H1 (cell line): ENCODE measurements around the gene ANKRD40. TPM values are rescaled to one million over a fixed set of nuclear protein-coding genes. Genes with fewer than 3 reads are reported as not detected.

Experiments
- CTCF ChIA-PET: fragments of 300-600 bp; sonication (Branson Sonifier 250); formaldehyde crosslinking; loops from one replicate; lab custom pipeline; 2021; ENCODE audit not compliant: partially characterized antibody; lab: Charles Lee
- POLR2A ChIA-PET: fragments of 300-600 bp; sonication (Branson Sonifier 250); formaldehyde crosslinking; loops from one replicate; lab custom pipeline; 2021; ENCODE audit warnings: inconsistent platforms; ENCODE audit not compliant: partially characterized antibody; lab: Charles Lee
- DNase-seq, 2 experiments: peaks; one replicate each; pipeline versions ENCODE4 v3.0.0 to v3.0.0-alpha.2; 2010 to 2022; ENCODE audit warnings: low spot score in 2 of 2, low read depth in 1 of 2, mixed read lengths in 1 of 2
- FAIRE-seq: peaks from 2 replicates; lab custom pipeline; 2011; peaks lifted over from hg19 to GRCh38; lab: Jason Lieb, UNC
- H2AFZ ChIP-seq: 2 replicates; pipeline ENCODE4 v1.8.1; 2012; ENCODE audit warnings: low read length, inconsistent platforms
- H2AK5ac ChIP-seq: 2 replicates; pipeline ENCODE4 v1.6.1; 2013; ENCODE audit warnings: low read depth, low read length
- H2BK120ac ChIP-seq: replicated peaks from 2 replicates; pipeline ENCODE3; 2013; ENCODE audit warnings: low read depth, low read length, inconsistent platforms
- H2BK12ac ChIP-seq: 2 replicates; pipeline ENCODE4 v1.6.1; 2013; ENCODE audit warnings: low read depth, low read length
- H2BK15ac ChIP-seq: 2 replicates; pipeline ENCODE4 v1.6.1; 2013; ENCODE audit warnings: low read length
- H2BK20ac ChIP-seq: 2 replicates; pipeline ENCODE4 v1.6.1; 2013; ENCODE audit warnings: low read length
- H2BK5ac ChIP-seq: 2 replicates; pipeline ENCODE4 v1.6.1; 2013; ENCODE audit warnings: low read depth, low read length
- H3K14ac ChIP-seq: 2 replicates; pipeline ENCODE4 v1.6.1; 2013; ENCODE audit warnings: inconsistent platforms; ENCODE audit not compliant: insufficient read length
- H3K18ac ChIP-seq: 2 replicates; pipeline ENCODE4 v1.6.1; 2013; ENCODE audit warnings: low read length; ENCODE audit errors: extremely low read depth
- H3K23ac ChIP-seq: 2 replicates; pipeline ENCODE4 v1.6.1; 2013; ENCODE audit warnings: inconsistent platforms; ENCODE audit not compliant: insufficient read length
- H3K23me2 ChIP-seq: 2 replicates; pipeline ENCODE4 v1.6.1; 2013; ENCODE audit warnings: low read depth, low read length
- H3K27ac ChIP-seq: 2 replicates; pipeline ENCODE4 v1.6.1; 2011; ENCODE audit warnings: low read depth, low read length, inconsistent platforms
- H3K27me3 ChIP-seq, 4 experiments: replicated peaks in 1 of 4; 1 replicate in 1 of 4; 2 replicates in 3 of 4; pipeline versions ENCODE4 v1.6.1 to v1.8.1; 2011 to 2013; ENCODE audit warnings: low read length in 3 of 4, mild to moderate bottlenecking in 3 of 4, inconsistent platforms in 2 of 4, mixed read lengths in 2 of 4, moderate library complexity in 1 of 4; ENCODE audit not compliant: control insufficient read depth in 3 of 4, insufficient read depth in 3 of 4; ENCODE audit errors: extremely low read depth in 1 of 4
- H3K36me3 ChIP-seq, 4 experiments: 2 replicates each; pipeline versions ENCODE4 v1.6.1 to v1.8.1; 2011 to 2013; ENCODE audit warnings: mild to moderate bottlenecking in 4 of 4, low read length in 3 of 4, moderate library complexity in 2 of 4, control low read depth in 1 of 4, inconsistent platforms in 1 of 4; ENCODE audit not compliant: insufficient read depth in 4 of 4, control insufficient read depth in 2 of 4
- H3K4ac ChIP-seq: replicated peaks from 2 replicates; pipeline ENCODE3; 2013; ENCODE audit warnings: low read length, low read depth, mixed read lengths, inconsistent platforms; ENCODE audit not compliant: insufficient read length
- H3K4me1 ChIP-seq, 4 experiments: replicated peaks in 1 of 4; 1 replicate in 1 of 4; 2 replicates in 3 of 4; pipeline versions ENCODE4 v1.6.1 to v1.8.1; 2011 to 2013; ENCODE audit warnings: low read length in 3 of 4, inconsistent platforms in 2 of 4, mixed read lengths in 1 of 4; ENCODE audit not compliant: insufficient read depth in 4 of 4, control insufficient read depth in 3 of 4
- H3K4me2 ChIP-seq, 2 experiments: 2 replicates each; pipeline versions ENCODE4 v1.6.1 to v1.8.1; 2011 to 2013; ENCODE audit warnings: low read depth in 2 of 2, low read length in 2 of 2, control low read depth in 1 of 2, inconsistent platforms in 1 of 2, mild to moderate bottlenecking in 1 of 2; ENCODE audit not compliant: insufficient read depth in 1 of 2
- H3K4me3 ChIP-seq, 4 experiments: fragments of 200-600, 300-600 bp in 1 of 4; sonication (generic), shearing (Covaris generic), sonication (Bioruptor Twin) in 1 of 4; 2 replicates each; pipeline versions ENCODE4 v1.5.1 to v1.8.1; 2011 to 2016; ENCODE audit warnings: low read length in 4 of 4, low read depth in 3 of 4, control low read depth in 2 of 4, inconsistent platforms in 2 of 4, mild to moderate bottlenecking in 2 of 4, mixed read lengths in 1 of 4, moderate library complexity in 1 of 4; ENCODE audit not compliant: insufficient read depth in 2 of 4; ENCODE audit errors: extremely low read depth in 1 of 4
- H3K56ac ChIP-seq: replicated peaks from 2 replicates; pipeline ENCODE3; 2013; ENCODE audit warnings: low read depth, mild to moderate bottlenecking, mixed read lengths, low read length, inconsistent platforms; ENCODE audit not compliant: insufficient read length
- H3K79me1 ChIP-seq: 2 replicates; pipeline ENCODE4 v1.6.1; 2013; ENCODE audit warnings: low read depth, low read length, control low read depth
- H3K79me2 ChIP-seq, 2 experiments: 2 replicates each; pipeline versions ENCODE4 v1.6.1 to v1.8.1; 2012 to 2013; ENCODE audit warnings: low read length in 2 of 2, mild to moderate bottlenecking in 2 of 2, inconsistent platforms in 1 of 2; ENCODE audit not compliant: insufficient read depth in 2 of 2, control insufficient read depth in 1 of 2
- H3K9ac ChIP-seq, 4 experiments: replicated peaks in 1 of 4; 1 replicate in 1 of 4; 2 replicates in 3 of 4; pipeline versions ENCODE4 v1.6.1 to v1.8.1; 2011 to 2013; ENCODE audit warnings: low read depth in 3 of 4, low read length in 3 of 4, control low read depth in 2 of 4, mild to moderate bottlenecking in 2 of 4, moderate library complexity in 2 of 4, inconsistent platforms in 1 of 4; ENCODE audit errors: extremely low read depth in 1 of 4
- H3K9me3 ChIP-seq, 2 experiments: 2 replicates each; pipeline versions ENCODE4 v1.6.1 to v1.8.1; 2012 to 2013; ENCODE audit warnings: mild to moderate bottlenecking in 2 of 2, moderate library complexity in 2 of 2, control low read depth in 1 of 2, inconsistent platforms in 1 of 2, low read depth in 1 of 2, low read length in 1 of 2, mixed read lengths in 1 of 2; ENCODE audit not compliant: insufficient read depth in 2 of 2
- H4K20me1 ChIP-seq, 2 experiments: replicated peaks in 1 of 2; 2 replicates each; pipeline versions ENCODE3 to v1.8.1; 2011 to 2013; ENCODE audit warnings: inconsistent platforms in 2 of 2, low read length in 2 of 2, mild to moderate bottlenecking in 1 of 2; ENCODE audit not compliant: insufficient read depth in 2 of 2, control insufficient read depth in 1 of 2
- H4K5ac ChIP-seq: 2 replicates; pipeline ENCODE4 v1.6.1; 2013; ENCODE audit warnings: low read length, low read depth, mixed read lengths, inconsistent platforms; ENCODE audit not compliant: insufficient read length
- H4K8ac ChIP-seq: 2 replicates; pipeline ENCODE4 v1.8.0; 2013; ENCODE audit warnings: mild to moderate bottlenecking, moderate library complexity, low read length, inconsistent platforms; ENCODE audit not compliant: insufficient read depth; ENCODE audit errors: extremely low read depth
- H4K91ac ChIP-seq: replicated peaks from 2 replicates; pipeline ENCODE3; 2013; ENCODE audit warnings: low read length, mixed read lengths, inconsistent platforms; ENCODE audit not compliant: insufficient read length
- BCL11A ChIP-seq, 2 experiments: IDR thresholded peaks; one replicate each; pipeline ENCODE4 v1.6.1; 2011; ENCODE audit warnings: low read depth in 2 of 2, low read length in 2 of 2, mild to moderate bottlenecking in 2 of 2
- JUND ChIP-seq: IDR thresholded peaks from 2 replicates; pipeline ENCODE4 v1.6.1; 2011; ENCODE audit warnings: mild to moderate bottlenecking, improper control_type of control experiment, low read length
- POLR2A ChIP-seq, 2 experiments: IDR thresholded peaks; 1 replicate in 1 of 2; 2 replicates in 1 of 2; pipeline ENCODE4 v1.6.1; 2011; ENCODE audit warnings: low read depth in 2 of 2, low read length in 2 of 2, mild to moderate bottlenecking in 2 of 2; ENCODE audit errors: control extremely low read depth in 1 of 2
- YY1 ChIP-seq: IDR thresholded peaks from 2 replicates; pipeline ENCODE4 v1.6.1; 2011; ENCODE audit warnings: low read depth, mild to moderate bottlenecking, low read length
- WGBS, 2 experiments: shearing (Covaris generic) in 1 of 2; methylation state at CpG; one replicate each; pipeline versions ENCODE4 v1.1.6 to v1.1.7; 2013 to 2015; ENCODE audit warnings: low lambda C conversion rate in 2 of 2, mixed read lengths in 2 of 2, inconsistent platforms in 1 of 2, low coverage in 1 of 2, missing lambda C conversion rate in 1 of 2; ENCODE audit not compliant: insufficient replicate concordance in 2 of 2, insufficient coverage in 1 of 2, insufficient read length in 1 of 2; ENCODE audit errors: extremely low coverage in 1 of 2, missing lambda C conversion rate in 1 of 2; 5-methylcytosine and 5-hydroxymethylcytosine counted together
- polyA plus RNA-seq, 7 experiments: library from polyadenylated mRNA; depleted of rRNA in 3 of 7; stranded (reverse) in 5 of 7; unstranded in 2 of 7; fragments of >200 nt in 5 of 7; fragments of 200-250 nt in 2 of 7; gene quantifications; 1 replicate in 5 of 7; 2 replicates in 1 of 7; 4 replicates in 1 of 7; pipeline versions ENCODE4 v1.2.1 to v1.2.3, GENCODE V29; 2011 to 2013; ENCODE audit warnings: missing spikeins in 2 of 7, mixed read lengths in 2 of 7
- total RNA-seq: library from RNA; stranded (reverse); fragmentation: NEBNext Ultra II Directional; extraction: Animal tissue kit (Norgen Biotek cat#: 25700); gene quantifications from 2 replicates; pipeline ENCODE4 v1.2.1, GENCODE V29; 2021
- TF ChIP-seq, protein P1 (sequence below): IDR thresholded peaks from 2 replicates; pipeline ENCODE4 v1.6.1; 2012; ENCODE audit warnings: inconsistent platforms

ANKRD40 gene
- total and polyA plus RNA-seq, 2 of the 8 experiments (the other 6 are each of a cell fraction or from before 2014, with no cell fraction given): 26.1 to 50.1 TPM

DNA sequence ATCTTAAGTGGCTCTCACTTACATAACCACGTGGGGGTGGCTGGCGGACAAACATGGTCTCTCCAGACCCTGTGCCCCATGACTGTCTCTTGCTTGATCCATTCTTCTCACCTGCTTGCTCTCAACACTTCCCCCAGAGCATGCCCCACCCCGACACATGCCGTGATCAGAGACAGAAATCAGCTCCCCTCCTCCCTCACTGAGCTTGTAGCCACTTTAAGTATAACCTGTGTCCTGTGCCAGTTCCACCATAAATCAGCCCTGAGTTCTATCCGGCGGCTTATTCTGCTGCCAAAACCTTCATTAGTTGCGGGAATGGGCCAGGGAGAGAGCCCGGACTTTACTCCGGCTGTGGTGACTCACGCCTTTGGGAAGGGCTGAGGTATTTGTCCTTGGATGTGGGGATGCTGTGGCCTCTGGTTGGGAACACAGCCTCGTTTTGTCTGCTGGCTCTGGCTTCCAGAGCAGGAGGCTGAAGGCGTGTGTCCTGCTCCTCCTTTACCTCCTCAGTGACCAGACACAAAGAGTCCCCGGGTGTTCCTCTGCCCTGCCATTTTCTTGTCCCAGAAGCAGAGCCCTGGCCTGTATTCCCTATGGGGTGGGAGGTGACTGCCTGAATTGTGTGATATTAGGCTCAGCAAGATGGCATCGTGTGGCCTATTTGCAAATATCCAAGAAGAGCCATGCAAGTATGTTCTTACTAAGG lies 21.1 kb downstream of the ANKRD40 start:
- DNase-seq (no peak), FAIRE-seq (no peak)
- Histone ChIP-seq H2BK15ac (peak overlapping the region; percentile 54; the same call in 1 of the 2 replicates), H3K4me2 (no peak overlapping the region), H3K79me2 (no peaks in the 10 kb centered on the region), H4K20me1 (no peaks in the 10 kb centered on the region), H3K14ac (no peak overlapping the region), H2AK5ac (no peak overlapping the region), H3K9ac (no peak overlapping the region), H3K27ac (no peak overlapping the region), H3K4ac (no peak overlapping the region), H2AFZ (0 out of 2 replicates have a peak overlapping the region, but pooled peaks have one; percentile 83), H2BK20ac (peak overlapping the region; percentile 64; the same call in 1 of the 2 replicates), H3K23me2 (no peaks in the 10 kb centered on the region), H2BK120ac (no peak overlapping the region), H4K91ac (no peak overlapping the region), H3K4me3 (no peak overlapping the region), H2BK12ac (no peak overlapping the region), H3K79me1 (no peaks in the 10 kb centered on the region), H4K8ac (no peak overlapping the region), H3K23ac (no peak overlapping the region), H3K4me1 (peaks cover 1 to 28% (median 10%) of the 10 kb centered on the region in 4 experiments; a peak in 6 of 7 replicates), H3K36me3 (no peaks in the 10 kb centered on the region), H3K56ac (no peak overlapping the region), H3K9me3 (no peaks in the 10 kb centered on the region), H3K18ac (no peak overlapping the region), H3K27me3 (no peaks in the 10 kb centered on the region), H2BK5ac (peak overlapping the region; percentile 67; the same call in 1 of the 2 replicates), H4K5ac (no peak overlapping the region)
- POLR2A ChIA-PET: interaction anchor here (0.8 to 1.2 kb wide), 3 partner anchors 9 to 70 kb away, joined by 3 read pairs; no protein-coding TSS in a partner anchor
- CTCF ChIA-PET: interaction anchor here (1.1 to 20.2 kb wide), 11 partner anchors 8 to 204 kb away, joined by 3 to 391 read pairs (median 4); no protein-coding TSS in a partner anchor
- WGBS, 2 experiments: 82% methylated on average over 14 of the region's 14 CpGs; no CpG with 5 or more reads in 1 of the 2 experiments
- no peak for TF ChIP-seq BCL11A (IDR thresholded peaks at IDR 0.05; ENCODE audit: low read depth in 2 of 2, low read length in 2 of 2)
- TF ChIP-seq YY1: no peak
- no peak for TF ChIP-seq JUND
- TF ChIP-seq, protein P1, sequence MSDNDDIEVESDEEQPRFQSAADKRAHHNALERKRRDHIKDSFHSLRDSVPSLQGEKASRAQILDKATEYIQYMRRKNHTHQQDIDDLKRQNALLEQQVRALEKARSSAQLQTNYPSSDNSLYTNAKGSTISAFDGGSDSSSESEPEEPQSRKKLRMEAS: no peak
- TF ChIP-seq POLR2A (IDR thresholded peaks at IDR 0.05; ENCODE audit: control extremely low read depth in 1 of 2, low read depth in 2 of 2, low read length in 2 of 2): no peak
